ENCODE data around the gene GRID2IP. TPM values are rescaled to one million over a fixed set of nuclear protein-coding genes. Genes with fewer than 3 reads are reported as not detected.

The GRID2IP gene
- total RNA-seq, 2 experiments from 2014 or later = 0.21 TPM; not detected in 1

DNA sequence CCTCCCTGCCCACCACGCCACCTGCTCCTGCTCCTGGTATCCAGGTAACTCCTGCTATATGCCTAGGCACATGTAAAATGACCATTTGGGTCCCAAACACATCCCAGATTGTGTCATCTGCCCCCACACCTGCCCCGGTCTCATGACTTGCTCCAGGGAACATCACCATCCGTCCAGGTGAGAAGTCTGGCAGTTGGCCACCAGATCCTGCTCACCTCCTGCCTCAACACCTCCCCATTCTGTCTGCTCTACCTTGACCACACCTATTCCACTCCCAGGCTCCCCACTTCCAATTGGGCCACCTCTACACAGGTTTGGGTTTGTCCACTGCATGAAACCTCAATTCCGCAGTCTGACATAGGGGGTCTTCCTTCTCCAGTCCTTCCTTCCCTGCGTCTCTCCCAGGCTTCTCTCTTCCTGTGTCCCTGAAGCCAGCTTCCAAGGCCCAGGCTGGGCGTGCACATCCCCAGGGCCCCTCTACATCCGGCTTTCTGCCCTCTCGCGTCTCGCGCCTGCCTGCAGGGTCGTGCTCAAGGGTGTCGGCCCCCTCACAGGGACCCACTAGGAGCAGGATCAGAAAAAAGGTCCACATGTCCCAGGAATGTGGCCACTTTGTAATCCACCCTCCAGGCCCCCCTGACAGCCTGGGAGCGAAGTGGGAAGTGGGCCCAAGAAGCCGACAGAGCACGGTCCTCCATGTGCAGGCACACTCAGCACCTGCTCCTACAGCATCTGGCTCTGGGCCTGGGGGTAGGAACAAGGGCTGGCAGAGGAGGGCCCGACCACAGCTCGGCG lies 54.2 kb downstream of the GRID2IP start:
- peaks cover 2% of the 10 kb centered on the region for H3K27me3 Mint-ChIP-seq (ENCODE audit: low read depth)
- no peak for DNase-seq
- no peak overlapping the region for H3K27ac Mint-ChIP-seq
- no peaks in the 10 kb centered on the region for H3K4me1 Mint-ChIP-seq (ENCODE audit: low read depth)
- no peak overlapping the region for H3K4me3 Mint-ChIP-seq
- no peaks in the 10 kb centered on the region for H3K36me3 Mint-ChIP-seq (ENCODE audit: low read depth)
- ATAC-seq = no peak
- ChIA-PET CTCF (no interaction called here), POLR2A (interaction anchor here (0.7 kb wide), 1 partner anchor 10 kb away, joined by 3 read pairs; no protein-coding TSS in a partner anchor)
- no peaks in the 10 kb centered on the region for H3K9me3 Mint-ChIP-seq (ENCODE audit: insufficient read depth)

DNA sequence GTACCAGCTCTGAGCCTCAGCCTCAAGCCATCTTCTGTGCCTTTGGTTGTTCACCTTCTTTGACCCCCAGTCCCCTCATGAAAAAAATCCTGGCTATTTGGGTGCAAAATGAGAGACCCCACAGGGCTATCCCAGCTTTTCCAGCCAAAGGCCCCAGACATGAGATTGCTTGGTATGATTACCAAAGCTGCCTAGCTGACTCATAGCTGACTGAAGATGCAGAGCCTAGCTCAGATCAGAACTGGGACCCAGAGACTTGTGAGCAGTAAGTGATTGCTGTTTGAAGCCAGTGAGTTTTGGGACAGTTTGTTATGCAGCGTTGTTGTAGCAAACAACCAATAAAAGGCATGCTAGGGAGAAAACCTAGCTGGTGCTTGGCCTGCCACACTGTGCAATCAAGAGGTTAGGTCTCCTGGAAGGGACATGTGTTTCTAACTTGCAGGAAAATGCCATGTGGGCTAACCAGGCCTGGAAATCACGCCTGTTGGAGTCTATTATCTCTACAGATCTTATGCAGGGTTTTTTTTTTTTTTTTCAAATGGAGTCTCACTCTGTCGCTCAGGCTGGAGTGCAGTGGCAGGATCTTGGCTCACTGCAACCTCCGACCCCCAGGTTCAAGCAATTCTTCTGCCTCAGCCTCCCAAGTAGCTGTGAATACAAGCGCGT lies 55.5 kb downstream of the GRID2IP start:
- peaks cover 5% of the 10 kb centered on the region for H3K27me3 Mint-ChIP-seq (ENCODE audit: low read depth)
- ATAC-seq (no peak), DNase-seq (no peak)
- no peak overlapping the region for H3K27ac Mint-ChIP-seq
- ChIA-PET POLR2A (no interaction called here), CTCF (no interaction called here)
- no peaks in the 10 kb centered on the region for H3K4me1 Mint-ChIP-seq (ENCODE audit: low read depth)
- no peaks in the 10 kb centered on the region for H3K9me3 Mint-ChIP-seq (ENCODE audit: insufficient read depth)
- no peak overlapping the region for H3K4me3 Mint-ChIP-seq
- H3K36me3 Mint-ChIP-seq (ENCODE audit: low read depth) = no peaks in the 10 kb centered on the region

DNA sequence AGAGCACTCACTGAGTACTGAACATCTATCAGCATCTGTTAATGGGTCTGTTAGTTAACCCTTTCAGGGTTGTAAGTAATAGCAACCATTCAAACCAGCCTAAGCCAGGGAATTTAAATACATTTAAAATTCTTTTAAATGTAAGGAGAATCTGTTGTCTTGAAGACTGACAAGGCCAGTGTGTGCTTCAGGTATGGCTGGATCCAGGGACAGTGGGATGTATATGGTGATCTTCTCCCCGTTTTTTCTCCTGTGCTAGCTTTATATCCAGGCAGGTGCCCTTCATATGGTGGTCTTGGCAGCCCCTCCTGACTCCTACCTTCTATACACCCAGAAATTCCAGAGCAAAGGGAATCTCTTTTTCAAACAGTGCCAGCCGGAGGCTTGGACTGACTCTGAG lies 56.9 kb downstream of the GRID2IP start:
- ChIA-PET CTCF (no interaction called here), POLR2A (no interaction called here)
- H3K4me1 Mint-ChIP-seq (ENCODE audit: low read depth) = no peaks in the 10 kb centered on the region
- H3K9me3 Mint-ChIP-seq (ENCODE audit: insufficient read depth) = peaks cover 4% of the 10 kb centered on the region
- no peak for ATAC-seq
- no peaks in the 10 kb centered on the region for H3K36me3 Mint-ChIP-seq (ENCODE audit: low read depth)
- DNase-seq = no peak
- H3K27ac Mint-ChIP-seq = no peak overlapping the region
- H3K4me3 Mint-ChIP-seq = no peak overlapping the region
- H3K27me3 Mint-ChIP-seq (ENCODE audit: low read depth) = peaks cover 5% of the 10 kb centered on the region

DNA sequence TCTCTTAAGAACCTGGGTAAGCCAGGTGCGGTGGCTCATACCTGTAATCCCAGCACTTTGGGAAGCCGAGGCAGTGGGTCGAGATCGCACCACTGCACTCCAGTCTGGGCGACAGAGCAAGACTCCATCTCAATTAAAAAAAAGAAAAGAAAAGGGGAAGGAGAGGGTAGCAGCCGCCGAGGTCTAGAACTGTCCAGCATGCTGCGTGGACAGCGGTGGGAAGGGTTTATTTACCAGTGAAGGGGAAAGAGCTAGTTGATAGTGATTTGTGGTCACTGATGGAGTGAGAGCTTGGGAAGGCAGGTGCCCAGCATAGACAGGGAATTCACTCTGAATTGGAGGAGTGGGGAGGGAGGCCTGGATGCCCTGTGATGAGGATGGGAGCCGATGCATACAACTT lies 60.1 kb downstream of the GRID2IP start:
- CTCF ChIA-PET = no interaction called here
- H3K27me3 Mint-ChIP-seq (ENCODE audit: low read depth) = peaks cover 5% of the 10 kb centered on the region
- no peak overlapping the region for H3K27ac Mint-ChIP-seq
- no peaks in the 10 kb centered on the region for H3K4me1 Mint-ChIP-seq (ENCODE audit: low read depth)
- no peak for ATAC-seq
- H3K4me3 Mint-ChIP-seq = no peak overlapping the region
- peaks cover 4% of the 10 kb centered on the region for H3K9me3 Mint-ChIP-seq (ENCODE audit: insufficient read depth)
- H3K36me3 Mint-ChIP-seq (ENCODE audit: low read depth) = no peaks in the 10 kb centered on the region
- POLR2A ChIA-PET = no interaction called here
- no peak for DNase-seq

DNA sequence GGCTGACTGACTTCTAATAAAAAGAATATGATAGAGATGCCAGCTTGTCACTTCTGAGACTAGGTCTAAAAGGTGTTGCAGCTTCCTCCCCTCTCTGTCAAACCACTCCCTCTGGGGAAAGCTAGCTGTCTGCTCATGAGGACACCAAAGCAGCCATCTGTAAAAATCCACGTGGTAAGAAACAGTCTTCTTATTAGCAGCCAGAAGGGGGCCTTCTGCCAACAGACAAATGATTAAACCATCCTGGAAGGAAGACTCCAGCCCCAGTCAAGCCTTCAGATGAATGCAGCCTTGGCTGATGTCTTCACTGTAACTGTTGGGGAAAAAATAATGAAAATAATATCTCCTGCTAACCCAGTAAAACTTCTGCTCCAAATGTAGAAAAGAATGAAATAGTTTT lies 61.6 kb downstream of the GRID2IP start:
- CTCF ChIA-PET = interaction anchor here (0.8 to 1.4 kb wide), 2 partner anchors 11 to 26 kb away, joined by 3 read pairs; no protein-coding TSS in a partner anchor
- Mint-ChIP-seq H3K4me3 (no peak overlapping the region), H3K36me3 (ENCODE audit: low read depth) (no peaks in the 10 kb centered on the region), H3K9me3 (ENCODE audit: insufficient read depth) (peaks cover 4% of the 10 kb centered on the region), H3K27me3 (ENCODE audit: low read depth) (peaks cover 5% of the 10 kb centered on the region), H3K27ac (no peak overlapping the region), H3K4me1 (ENCODE audit: low read depth) (peaks cover 3% of the 10 kb centered on the region)
- no peak for DNase-seq
- ATAC-seq = no peak
- POLR2A ChIA-PET = no interaction called here

DNA sequence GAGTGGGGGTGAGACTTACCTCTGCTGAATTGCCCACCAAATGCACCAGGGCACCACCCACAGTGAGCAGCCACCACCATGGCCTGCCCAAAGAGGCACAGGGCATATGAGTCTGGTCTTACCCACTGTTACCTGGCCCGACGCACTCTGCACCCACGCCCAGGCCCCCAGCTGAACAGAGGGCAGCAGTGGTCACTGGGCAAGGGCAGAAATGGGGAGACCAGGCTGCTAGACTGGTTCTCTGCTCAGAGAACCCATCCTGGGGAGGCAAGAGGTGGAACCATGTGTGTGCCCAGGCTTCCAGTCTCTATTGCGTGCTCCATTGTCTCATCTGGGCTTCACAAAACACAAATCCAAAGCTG lies 64.1 kb downstream of the GRID2IP start:
- Mint-ChIP-seq H3K9me3 (ENCODE audit: insufficient read depth) (peaks cover 4% of the 10 kb centered on the region), H3K4me1 (ENCODE audit: low read depth) (peaks cover 14% of the 10 kb centered on the region), H3K36me3 (ENCODE audit: low read depth) (peaks cover 8% of the 10 kb centered on the region), H3K4me3 (no peak overlapping the region), H3K27me3 (ENCODE audit: low read depth) (peaks cover 3% of the 10 kb centered on the region), H3K27ac (no peak overlapping the region)
- ATAC-seq (no peak), DNase-seq (no peak)
- ChIA-PET CTCF (no interaction called here), POLR2A (interaction anchor here (0.9 kb wide), 1 partner anchor 11 kb away, joined by 3 read pairs; no protein-coding TSS in a partner anchor)

DNA sequence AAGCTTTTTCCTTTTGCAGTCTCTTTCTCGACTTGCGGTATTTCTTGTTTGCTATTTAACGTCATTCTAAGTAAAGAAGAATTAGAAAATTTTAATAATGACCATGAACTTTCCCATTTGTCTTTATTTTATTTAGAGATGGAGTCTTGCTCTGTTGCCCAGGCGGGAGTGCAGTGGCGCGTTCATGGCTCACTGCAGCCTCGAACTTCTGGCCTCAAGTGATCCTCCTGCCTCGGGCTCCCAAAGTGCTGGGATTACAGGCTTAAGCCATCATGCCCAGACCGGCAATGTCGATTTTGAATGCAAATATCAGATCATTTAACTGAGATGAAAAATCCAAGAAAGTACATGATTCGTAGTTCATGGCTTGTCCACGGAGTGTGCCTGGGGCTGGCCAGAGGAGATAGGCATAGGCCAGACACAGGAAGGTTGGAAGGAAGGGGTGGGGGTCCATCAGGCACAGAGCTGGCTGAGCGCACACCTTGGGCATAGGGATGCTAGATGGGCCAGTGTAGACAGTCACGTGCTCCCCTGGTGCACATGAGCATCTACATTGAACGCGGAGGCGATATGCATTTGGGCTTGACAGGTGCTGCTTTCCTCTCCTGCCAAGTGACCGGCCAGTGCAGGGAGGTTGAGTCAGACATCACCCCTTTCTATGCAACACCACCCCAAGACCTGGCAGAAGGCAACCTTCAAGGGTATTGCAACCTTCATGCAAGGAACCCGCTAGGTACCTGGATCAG lies 64.7 kb downstream of the GRID2IP start:
- Mint-ChIP-seq H3K9me3 (ENCODE audit: insufficient read depth) (peaks cover 4% of the 10 kb centered on the region), H3K27me3 (ENCODE audit: low read depth) (peaks cover 3% of the 10 kb centered on the region), H3K36me3 (ENCODE audit: low read depth) (peaks cover 10% of the 10 kb centered on the region), H3K27ac (no peak overlapping the region), H3K4me3 (no peak overlapping the region), H3K4me1 (ENCODE audit: low read depth) (peaks cover 18% of the 10 kb centered on the region)
- ChIA-PET CTCF (interaction anchor here (1.6 kb wide), 1 partner anchor 88 kb away, joined by 3 read pairs; no protein-coding TSS in a partner anchor), POLR2A (interaction anchor here (0.9 kb wide), 1 partner anchor 11 kb away, joined by 3 read pairs; no protein-coding TSS in a partner anchor)
- DNase-seq (no peak), ATAC-seq (no peak)

DNA sequence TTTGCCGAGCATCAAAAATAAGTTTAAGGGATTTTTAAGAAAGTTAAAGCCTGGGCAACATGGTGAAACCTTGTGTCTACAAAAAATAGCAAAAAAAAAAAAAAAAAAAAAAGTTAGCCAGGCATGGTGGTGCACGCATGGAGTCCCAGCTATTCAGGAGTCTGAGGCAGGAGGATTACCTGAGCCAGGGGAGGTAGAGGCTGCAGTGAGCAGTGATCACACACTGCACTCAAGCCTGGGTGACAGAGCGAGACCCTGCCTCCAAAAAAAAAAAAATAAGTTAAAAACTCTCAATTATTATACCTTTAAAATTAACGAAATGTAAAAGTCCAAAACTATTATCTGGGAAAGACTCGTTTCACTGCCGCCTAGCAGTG lies 68.5 kb downstream of the GRID2IP start:
- ChIA-PET CTCF (no interaction called here), POLR2A (interaction anchor here (0.6 kb wide), 1 partner anchor 44 kb away, joined by 4 read pairs; no protein-coding TSS in a partner anchor)
- Mint-ChIP-seq H3K4me3 (peak overlapping the region; percentile 94), H3K36me3 (ENCODE audit: low read depth) (peaks cover 33% of the 10 kb centered on the region), H3K27ac (peak overlapping the region; percentile 95), H3K4me1 (ENCODE audit: low read depth) (peaks cover 57% of the 10 kb centered on the region), H3K27me3 (ENCODE audit: low read depth) (no peaks in the 10 kb centered on the region), H3K9me3 (ENCODE audit: insufficient read depth) (no peaks in the 10 kb centered on the region)
- no peak for DNase-seq
- ATAC-seq = no peak

DNA sequence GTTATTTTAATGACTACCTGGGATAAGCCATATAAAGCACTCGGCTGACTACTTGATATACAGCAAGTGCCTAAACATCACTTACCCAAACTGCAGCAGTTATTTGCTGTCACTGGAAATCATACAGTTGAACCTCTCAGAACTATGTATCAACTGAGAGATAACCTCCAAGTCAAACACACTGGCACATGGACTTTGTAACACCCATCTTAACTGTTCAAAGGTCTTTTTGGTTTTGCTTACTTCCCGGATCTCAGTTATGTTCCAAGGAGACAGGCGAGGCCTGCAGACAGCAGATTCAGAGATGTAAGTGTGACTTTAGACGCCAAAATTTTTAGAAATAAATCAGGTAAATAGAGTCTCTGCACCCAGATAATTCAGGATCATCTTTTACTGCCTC lies 69.0 kb downstream of the GRID2IP start:
- ATAC-seq (no peak), DNase-seq (no peak)
- H3K27ac Mint-ChIP-seq = no peak overlapping the region
- ChIA-PET CTCF (no interaction called here), POLR2A (interaction anchor here (0.6 kb wide), 1 partner anchor 43 kb away, joined by 4 read pairs; no protein-coding TSS in a partner anchor)
- peaks cover 61% of the 10 kb centered on the region for H3K4me1 Mint-ChIP-seq (ENCODE audit: low read depth)
- H3K27me3 Mint-ChIP-seq (ENCODE audit: low read depth) = no peaks in the 10 kb centered on the region
- no peaks in the 10 kb centered on the region for H3K9me3 Mint-ChIP-seq (ENCODE audit: insufficient read depth)
- H3K4me3 Mint-ChIP-seq = peak overlapping the region; percentile 94
- H3K36me3 Mint-ChIP-seq (ENCODE audit: low read depth) = peaks cover 34% of the 10 kb centered on the region

DNA sequence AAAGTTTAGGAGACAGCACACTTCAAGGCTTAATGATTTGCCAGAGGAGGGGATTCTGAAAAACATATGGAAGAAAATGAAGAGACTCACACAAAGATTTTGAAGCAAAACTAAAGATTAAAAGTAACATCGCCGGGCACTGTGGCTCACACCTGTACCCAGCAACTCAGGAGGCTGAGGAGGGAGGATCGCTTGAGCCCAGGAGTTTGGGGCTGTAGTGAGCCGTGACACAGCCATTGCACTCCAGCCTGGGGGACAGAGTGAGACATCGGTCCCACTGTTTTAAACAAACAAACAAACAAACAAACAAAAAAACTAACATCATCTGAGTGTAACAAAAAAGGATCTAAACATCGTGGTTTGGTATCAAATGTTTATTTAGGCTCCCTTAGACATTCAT lies 69.8 kb downstream of the GRID2IP start:
- ChIA-PET POLR2A (no interaction called here), CTCF (interaction anchor here (1.2 kb wide), 1 partner anchor 45 kb away, joined by 3 read pairs; no protein-coding TSS in a partner anchor)
- H3K9me3 Mint-ChIP-seq (ENCODE audit: insufficient read depth) = no peaks in the 10 kb centered on the region
- ATAC-seq = no peak
- H3K4me3 Mint-ChIP-seq = peak overlapping the region; percentile 20
- no peak for DNase-seq
- H3K4me1 Mint-ChIP-seq (ENCODE audit: low read depth) = peaks cover 68% of the 10 kb centered on the region
- no peaks in the 10 kb centered on the region for H3K27me3 Mint-ChIP-seq (ENCODE audit: low read depth)
- H3K27ac Mint-ChIP-seq = no peak overlapping the region
- H3K36me3 Mint-ChIP-seq (ENCODE audit: low read depth) = peaks cover 34% of the 10 kb centered on the region

DNA sequence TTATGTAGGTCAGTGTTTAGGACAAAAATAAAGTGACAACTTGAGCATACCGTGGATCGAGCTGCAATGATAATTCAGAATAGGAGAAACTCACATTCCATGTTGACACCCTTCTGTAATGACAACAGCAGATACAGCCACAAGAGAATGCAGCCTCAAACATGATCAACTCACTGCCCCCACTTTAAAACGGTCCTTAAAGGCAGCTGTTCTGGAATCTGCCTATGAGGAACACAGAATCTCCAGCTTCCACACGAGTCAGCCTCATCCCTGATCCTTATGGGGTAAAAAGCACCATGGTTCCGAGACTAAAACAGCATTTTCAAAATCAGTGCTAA lies 71.0 kb downstream of the GRID2IP start:
- no peak overlapping the region for H3K4me3 Mint-ChIP-seq
- POLR2A ChIA-PET = no interaction called here
- CTCF ChIA-PET = interaction anchor here (1.2 kb wide), 1 partner anchor 44 kb away, joined by 3 read pairs; no protein-coding TSS in a partner anchor
- H3K9me3 Mint-ChIP-seq (ENCODE audit: insufficient read depth) = no peaks in the 10 kb centered on the region
- no peaks in the 10 kb centered on the region for H3K27me3 Mint-ChIP-seq (ENCODE audit: low read depth)
- peaks cover 34% of the 10 kb centered on the region for H3K36me3 Mint-ChIP-seq (ENCODE audit: low read depth)
- peaks cover 75% of the 10 kb centered on the region for H3K4me1 Mint-ChIP-seq (ENCODE audit: low read depth)
- peak overlapping the region; percentile 37 for H3K27ac Mint-ChIP-seq
- no peak for ATAC-seq
- DNase-seq = no peak

DNA sequence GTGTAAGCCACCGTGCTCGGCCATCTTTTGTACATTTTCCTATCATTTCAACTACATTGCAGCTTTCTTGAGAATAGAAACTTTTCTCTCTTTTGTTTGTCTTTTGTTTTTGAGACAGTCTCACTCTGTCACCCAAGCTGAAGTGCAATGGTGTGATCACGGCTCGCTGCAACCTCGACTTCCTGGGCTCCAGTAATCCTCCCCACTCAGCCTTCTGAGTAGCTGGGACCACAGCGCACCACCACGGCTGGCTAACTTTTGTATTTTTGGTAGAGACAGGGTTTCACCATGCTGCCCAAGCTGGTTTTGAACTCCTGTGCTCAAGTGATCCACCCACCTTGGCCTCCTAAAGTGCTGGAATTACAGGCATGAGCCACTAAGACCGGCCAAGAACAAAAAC lies 72.2 kb downstream of the GRID2IP start:
- H3K36me3 Mint-ChIP-seq (ENCODE audit: low read depth) = peaks cover 37% of the 10 kb centered on the region
- POLR2A ChIA-PET = no interaction called here
- H3K27ac Mint-ChIP-seq = peak overlapping the region; percentile 91
- H3K27me3 Mint-ChIP-seq (ENCODE audit: low read depth) = no peaks in the 10 kb centered on the region
- H3K9me3 Mint-ChIP-seq (ENCODE audit: insufficient read depth) = no peaks in the 10 kb centered on the region
- H3K4me1 Mint-ChIP-seq (ENCODE audit: low read depth) = peaks cover 71% of the 10 kb centered on the region
- H3K4me3 Mint-ChIP-seq = peak overlapping the region; percentile 56
- DNase-seq = peak; percentile 58
- CTCF ChIA-PET = interaction anchor here (1.5 to 1.8 kb wide), 2 partner anchors 14 to 43 kb away, joined by 3 to 5 read pairs; no protein-coding TSS in a partner anchor
- no peak for ATAC-seq
